ENCODE measurements around the gene CLTC.

CLTC gene

DNA sequence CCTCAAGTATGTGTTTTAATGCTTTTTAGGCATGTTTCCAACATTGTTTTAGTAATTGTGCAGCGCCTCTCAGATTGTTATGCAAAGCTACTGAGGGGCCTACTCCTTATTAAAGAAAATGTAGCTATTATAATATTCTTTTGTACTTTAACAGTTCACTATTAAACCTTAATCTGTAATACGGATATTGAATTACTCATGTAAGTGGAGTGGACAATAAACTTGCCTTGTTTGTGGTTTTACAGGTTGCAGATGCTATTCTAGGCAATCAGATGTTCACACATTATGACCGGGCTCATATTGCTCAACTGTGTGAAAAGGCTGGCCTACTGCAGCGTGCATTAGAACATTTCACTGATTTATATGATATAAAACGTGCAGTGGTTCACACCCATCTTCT, 46.5 kb downstream of the CLTC start:
- no peak for FAIRE-seq
- TF ChIP-seq, protein P1, sequence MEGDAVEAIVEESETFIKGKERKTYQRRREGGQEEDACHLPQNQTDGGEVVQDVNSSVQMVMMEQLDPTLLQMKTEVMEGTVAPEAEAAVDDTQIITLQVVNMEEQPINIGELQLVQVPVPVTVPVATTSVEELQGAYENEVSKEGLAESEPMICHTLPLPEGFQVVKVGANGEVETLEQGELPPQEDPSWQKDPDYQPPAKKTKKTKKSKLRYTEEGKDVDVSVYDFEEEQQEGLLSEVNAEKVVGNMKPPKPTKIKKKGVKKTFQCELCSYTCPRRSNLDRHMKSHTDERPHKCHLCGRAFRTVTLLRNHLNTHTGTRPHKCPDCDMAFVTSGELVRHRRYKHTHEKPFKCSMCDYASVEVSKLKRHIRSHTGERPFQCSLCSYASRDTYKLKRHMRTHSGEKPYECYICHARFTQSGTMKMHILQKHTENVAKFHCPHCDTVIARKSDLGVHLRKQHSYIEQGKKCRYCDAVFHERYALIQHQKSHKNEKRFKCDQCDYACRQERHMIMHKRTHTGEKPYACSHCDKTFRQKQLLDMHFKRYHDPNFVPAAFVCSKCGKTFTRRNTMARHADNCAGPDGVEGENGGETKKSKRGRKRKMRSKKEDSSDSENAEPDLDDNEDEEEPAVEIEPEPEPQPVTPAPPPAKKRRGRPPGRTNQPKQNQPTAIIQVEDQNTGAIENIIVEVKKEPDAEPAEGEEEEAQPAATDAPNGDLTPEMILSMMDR (IDR thresholded peaks at IDR 0.05; ENCODE audit: insufficient read depth, missing control alignments): no peak

DNA sequence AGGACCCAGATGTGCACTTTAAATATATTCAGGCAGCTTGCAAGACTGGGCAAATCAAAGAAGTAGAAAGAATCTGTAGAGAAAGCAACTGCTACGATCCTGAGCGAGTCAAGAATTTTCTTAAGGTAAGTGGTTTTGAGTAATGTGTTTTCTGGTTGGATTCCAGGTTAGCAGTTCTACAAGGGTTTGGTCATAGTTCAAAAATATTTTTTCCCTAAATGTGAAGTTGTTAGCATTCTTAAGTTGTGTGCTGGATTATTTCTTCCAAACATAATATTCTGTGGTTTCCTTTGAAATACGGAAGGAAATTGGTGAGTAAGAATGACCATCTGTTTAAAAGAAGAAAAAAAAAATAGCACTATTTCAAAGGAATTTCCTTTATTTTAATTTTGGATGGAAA, 49.1 kb downstream of the CLTC start:
- TF ChIP-seq, protein P1 (IDR thresholded peaks at IDR 0.05; ENCODE audit: insufficient read depth, missing control alignments): no peak
- DNase-seq (ENCODE audit: insufficient read length, low spot score) (no peak), FAIRE-seq (no peak)

More for the DNA sequence above, 46.5 kb downstream of the CLTC start:
- DNase-seq (ENCODE audit: insufficient read length, low spot score): no peak

DNA sequence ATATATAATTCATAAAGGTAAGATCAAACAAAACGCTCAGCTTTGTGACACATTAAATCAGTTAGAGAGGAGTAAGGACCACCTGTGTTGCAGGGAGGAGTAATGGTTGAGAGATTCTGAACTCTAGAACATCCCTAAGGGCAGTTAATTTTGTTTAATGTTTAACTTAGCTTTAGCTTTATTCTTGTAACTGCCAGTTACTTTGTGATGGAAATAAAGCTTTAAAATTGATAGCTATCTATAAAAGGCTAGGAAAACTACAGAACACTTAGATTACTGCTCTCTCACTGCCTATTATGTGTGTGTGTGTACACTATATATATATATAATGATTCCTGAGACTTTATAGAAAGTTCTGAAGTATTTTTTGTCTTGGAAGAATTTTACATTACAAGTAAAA, 49.7 kb downstream of the CLTC start:
- DNase-seq (ENCODE audit: insufficient read length, low spot score) (no peak), FAIRE-seq (no peak)
- TF ChIP-seq, protein P1 (IDR thresholded peaks at IDR 0.05; ENCODE audit: insufficient read depth, missing control alignments): no peak

DNA sequence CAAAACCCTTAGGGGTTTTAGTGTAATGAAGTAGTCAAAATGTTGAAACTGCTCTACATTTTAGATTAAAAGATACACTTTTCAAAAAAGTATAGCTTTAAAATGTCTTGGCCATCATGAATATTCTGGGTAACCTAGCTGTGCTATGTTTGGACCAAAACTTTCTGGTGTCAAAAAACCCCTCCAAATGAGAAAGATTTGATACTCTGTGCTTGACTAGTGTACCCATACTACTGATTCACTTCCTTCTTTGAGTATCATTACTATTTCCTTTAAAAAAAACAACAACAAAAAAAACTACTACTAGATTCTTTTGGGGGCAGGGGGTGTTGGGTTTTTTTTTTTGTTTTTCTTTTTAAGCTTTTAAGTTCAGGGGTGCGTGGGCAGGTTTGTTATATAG, 50.2 kb downstream of the CLTC start:
- FAIRE-seq: no peak
- TF ChIP-seq, protein P1 (IDR thresholded peaks at IDR 0.05; ENCODE audit: insufficient read depth, missing control alignments): no peak
- no peak for DNase-seq (ENCODE audit: insufficient read length, low spot score)

DNA sequence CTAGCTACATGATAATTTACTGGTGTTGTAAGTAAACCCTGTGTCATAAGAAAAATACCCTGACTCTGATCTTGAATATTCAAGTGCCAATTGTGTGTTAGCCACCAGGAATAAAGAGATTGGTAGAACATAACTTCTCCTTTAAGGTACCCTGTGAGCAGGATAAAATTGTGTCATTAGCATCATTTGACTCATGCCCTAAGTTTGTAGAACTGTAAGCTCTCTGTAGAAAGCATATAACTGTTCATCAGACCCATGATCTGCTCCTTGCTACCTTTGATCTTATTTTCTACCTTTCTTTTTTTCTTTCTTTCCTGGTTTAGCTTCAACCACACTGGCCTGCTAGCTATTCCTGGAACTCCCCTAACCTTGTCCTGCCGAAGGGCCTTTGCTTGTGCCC, 51.7 kb downstream of the CLTC start:
- no peak for DNase-seq (ENCODE audit: insufficient read length, low spot score)
- no peak for FAIRE-seq
- TF ChIP-seq, protein P1 (IDR thresholded peaks at IDR 0.05; ENCODE audit: insufficient read depth, missing control alignments): no peak

DNA sequence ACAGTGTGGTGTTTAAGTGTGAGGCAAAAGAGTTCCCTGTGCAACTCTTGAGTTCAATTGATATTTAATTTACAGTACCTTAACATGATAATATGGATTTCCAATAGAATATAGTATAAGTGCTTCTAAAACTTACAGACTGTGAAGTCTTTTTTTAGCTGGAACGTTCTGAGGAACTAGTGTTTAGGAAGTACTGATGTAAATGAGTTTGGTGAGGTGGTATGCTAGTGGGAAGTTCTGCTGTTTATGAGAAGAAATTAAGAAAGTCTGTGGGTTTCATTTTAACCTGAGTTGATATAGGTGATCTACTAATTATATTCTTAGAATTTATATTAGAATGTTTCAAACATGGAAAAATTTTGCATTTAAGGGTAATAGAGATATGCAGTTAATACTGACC, 55.5 kb downstream of the CLTC start:
- no peak for DNase-seq (ENCODE audit: insufficient read length, low spot score)
- TF ChIP-seq, protein P1 (IDR thresholded peaks at IDR 0.05; ENCODE audit: insufficient read depth, missing control alignments): no peak
- no peak for FAIRE-seq

DNA sequence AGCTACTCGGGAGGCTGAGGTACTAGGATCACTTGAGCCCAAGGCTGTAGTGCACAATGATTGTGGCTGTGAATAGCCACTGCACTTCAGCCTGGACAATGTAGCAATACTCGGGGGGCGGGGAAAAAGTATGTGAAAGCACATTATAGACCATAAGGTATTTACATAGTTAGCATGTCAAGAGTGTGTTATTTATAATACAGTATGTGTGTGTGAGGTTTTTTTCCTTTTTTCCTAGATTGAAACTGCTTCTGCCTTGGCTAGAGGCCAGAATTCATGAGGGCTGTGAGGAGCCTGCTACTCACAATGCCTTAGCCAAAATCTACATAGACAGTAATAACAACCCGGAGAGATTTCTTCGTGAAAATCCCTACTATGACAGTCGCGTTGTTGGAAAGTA, 57.0 kb downstream of the CLTC start:
- DNase-seq (ENCODE audit: insufficient read length, low spot score) (no peak), FAIRE-seq (no peak)
- TF ChIP-seq, protein P1 (IDR thresholded peaks at IDR 0.05; ENCODE audit: insufficient read depth, missing control alignments): no peak
